T-helper 17 cell (primary cell): ENCODE results near the gene OR2A14. TPM values are rescaled to one million over a fixed set of nuclear protein-coding genes. Genes with fewer than 3 reads are reported as not detected.
"Not testable (repeated sequence)": the region's sequence is repeated elsewhere in the genome, so short reads cannot be mapped to it uniquely, and the experiment has no call there.

ENCODE experiments used
- ATAC-seq: fragments of 150-1000 bp; cut with Tn5 transposase; 2 replicates; pipeline ENCODE4 v1.10.0; 2021; ENCODE audit warnings: mild to moderate bottlenecking, moderate library complexity
- DNase-seq, 3 donors: peaks; one replicate each; pipeline versions ENCODE4 v3.0.0 to v3.0.0-alpha.2; 2020 to 2021
- H3K9me3 ChIP-seq: one replicate; pipeline ENCODE4 v1.7.0; 2013; ENCODE audit warnings: low read length, mild to moderate bottlenecking; ENCODE audit not compliant: control insufficient read depth, poor library complexity, severe bottlenecking
- H3K27ac Mint-ChIP-seq: one replicate; pipeline ENCODE4 v1.8.0; 2022; ENCODE audit warnings: mild to moderate bottlenecking, moderate library complexity, mixed read lengths
- H3K27me3 Mint-ChIP-seq: one replicate; pipeline ENCODE4 v1.8.0; 2022; ENCODE audit warnings: mixed read lengths
- H3K36me3 Mint-ChIP-seq: one replicate; pipeline ENCODE4 v1.8.0; 2022; ENCODE audit warnings: low read depth, mixed read lengths
- H3K4me1 Mint-ChIP-seq: one replicate; pipeline ENCODE4 v1.8.0; 2022; ENCODE audit warnings: mild to moderate bottlenecking, mixed read lengths
- H3K4me3 Mint-ChIP-seq: one replicate; pipeline ENCODE4 v1.8.0; 2022; ENCODE audit warnings: mild to moderate bottlenecking, moderate library complexity, mixed read lengths
- total RNA-seq, 4 donors: library from RNA in 2 of 4; stranded (reverse) in 2 of 4; gene quantifications; one replicate each; pipeline ENCODE4 v1.2.3 and lab custom pipeline; 2022 to 2026

Gene OR2A14
- total RNA-seq, 2 donors from 2014 or later, result not detected

DNA sequence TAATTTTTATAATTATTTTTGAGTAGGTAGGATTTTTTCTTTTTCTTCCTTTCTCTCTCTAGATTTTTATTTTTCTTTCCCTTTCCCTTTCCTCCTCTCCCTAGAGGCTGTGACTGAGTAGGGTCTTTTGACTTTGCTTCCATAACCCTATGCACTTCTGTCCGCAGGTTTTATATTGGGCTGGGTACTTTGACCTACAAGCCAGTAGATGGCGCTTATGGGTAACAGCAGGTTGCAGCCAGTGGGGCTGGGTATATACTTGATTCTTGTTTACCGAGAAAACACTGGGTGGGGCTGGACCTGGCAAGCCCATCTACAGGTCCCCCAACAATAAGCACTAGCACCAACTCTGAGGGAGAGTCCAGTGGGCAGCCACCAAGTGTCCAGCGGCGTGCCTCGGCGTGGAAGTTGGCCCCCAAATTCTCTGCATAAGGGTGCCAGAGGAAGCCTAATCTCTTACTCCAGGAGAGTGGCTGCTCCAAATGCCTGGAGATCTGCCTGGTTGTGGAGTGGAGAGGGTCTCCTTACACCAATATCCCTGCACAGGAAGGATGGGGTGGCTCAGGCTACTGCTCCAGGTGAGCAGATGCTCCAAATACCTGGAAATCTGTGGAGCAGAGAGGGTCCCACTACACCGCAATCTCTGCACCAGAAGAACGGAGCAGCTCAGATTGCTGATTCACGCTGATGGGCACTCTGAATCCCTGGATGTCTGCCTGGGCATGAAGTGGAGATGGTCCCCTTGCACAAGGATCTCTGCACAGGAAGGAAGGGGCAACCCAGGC, 55.6 kb downstream of the OR2A14 start:
- not testable (repeated sequence) for H3K27ac Mint-ChIP-seq, H3K9me3 ChIP-seq, H3K4me1 Mint-ChIP-seq, H3K4me3 Mint-ChIP-seq, H3K36me3 Mint-ChIP-seq
- ATAC-seq (peak; percentile 92), DNase-seq (peak in 1 of 3 donors; percentile 5)
- peaks cover 16% of the 10 kb centered on the region for H3K27me3 Mint-ChIP-seq

- not testable (repeated sequence) for H3K4me1 Mint-ChIP-seq, H3K27ac Mint-ChIP-seq, H3K4me3 Mint-ChIP-seq, DNase-seq, H3K9me3 ChIP-seq, ATAC-seq, H3K36me3 Mint-ChIP-seq
- H3K27me3 Mint-ChIP-seq, result peaks cover 16% of the 10 kb centered on the region
Measured at GRCh38 chr7:144179165-144179479, 56.1 kb downstream of the OR2A14 start.

Other genes starting within 250 kb of the OR2A14 start
- gene TCAF1, start 221.0 kb upstream of the OR2A14 start, total RNA-seq, result 10 to 100 TPM in 1 of 2 donors, 1 to 10 TPM in 1; 9.5 to 10.9 TPM
- not detected for gene OR2F2, start 187.9 kb upstream of the OR2A14 start, total RNA-seq
- gene OR2F1, start 168.3 kb upstream of the OR2A14 start, total RNA-seq, result not detected
- not detected for gene OR6B1, start 122.9 kb upstream of the OR2A14 start, total RNA-seq
- not detected for gene OR2A5, start 74.2 kb upstream of the OR2A14 start, total RNA-seq
- gene OR2A25, start 53.4 kb upstream of the OR2A14 start, total RNA-seq, result not detected
- gene OR2A12, start 36.9 kb upstream of the OR2A14 start, total RNA-seq, result not detected
- not detected for gene OR2A2, start 13.6 kb upstream of the OR2A14 start, total RNA-seq
- under 1 TPM in 1 of 2 donors, not detected in 1; 0.32 TPM for gene CTAGE4, start 60.3 kb downstream of the OR2A14 start, total RNA-seq
- gene ARHGEF35, start 72.7 kb downstream of the OR2A14 start, total RNA-seq, result 1 to 10 TPM in 1 of 2 donors, not detected in 1; 2.2 TPM
- gene OR2A42, start 116.4 kb downstream of the OR2A14 start, total RNA-seq, result under 1 TPM in 1 of 2 donors, not detected in 1; 0.07 TPM
- 1 to 10 TPM; 1.2 to 6.5 TPM for gene OR2A7, start 141.6 kb downstream of the OR2A14 start, total RNA-seq
- 1 to 10 TPM in 1 of 2 donors, under 1 TPM in 1; 0.47 to 1.6 TPM for gene CTAGE8, start 146.1 kb downstream of the OR2A14 start, total RNA-seq
- gene OR2A1, start 189.2 kb downstream of the OR2A14 start, total RNA-seq, result not detected
- gene ARHGEF5, start 232.2 kb downstream of the OR2A14 start, total RNA-seq, result 10 to 100 TPM in 1 of 2 donors, 1 to 10 TPM in 1; 4.2 to 12.4 TPM